OCI-LY1 (cell line): ENCODE measurements around the gene C1orf159.
"Not testable (repeated sequence)": the region's sequence is repeated elsewhere in the genome, so short reads cannot be mapped to it uniquely, and the experiment has no call there.

Experiments used
- H2AFZ ChIP-seq: fragments of 200-600 bp; sonication (generic), shearing (Covaris generic); 2 replicates; pipeline ENCODE4 v1.6.0; 2014; ENCODE audit warnings: antibody characterized with exemption, mild to moderate bottlenecking, low read length
- H3F3A ChIP-seq: fragments of 200-600 bp; sonication (generic), shearing (Covaris generic); 2 replicates; pipeline ENCODE4 v1.6.0; 2014; ENCODE audit warnings: mild to moderate bottlenecking, antibody characterized with exemption, low read length, moderate library complexity; ENCODE audit not compliant: insufficient read depth
- H3K27ac ChIP-seq: fragments of 200-600 bp; sonication (generic); 2 replicates; pipeline ENCODE4 v1.5.1; 2014; ENCODE audit warnings: low read length, mixed run types, mild to moderate bottlenecking, low read depth; ENCODE audit not compliant: poor library complexity, severe bottlenecking
- H3K27me3 ChIP-seq: fragments of 200-600 bp; sonication (generic); 2 replicates; pipeline ENCODE4 v1.6.0; 2014; ENCODE audit warnings: antibody characterized with exemption, mild to moderate bottlenecking, low read length, moderate library complexity; ENCODE audit not compliant: insufficient read depth
- H3K36me3 ChIP-seq: fragments of 200-600 bp; sonication (generic); 2 replicates; pipeline ENCODE4 v1.6.1; 2014; ENCODE audit warnings: mild to moderate bottlenecking, antibody characterized with exemption, low read length, moderate library complexity, mixed read lengths; ENCODE audit not compliant: insufficient read depth
- H3K4me1 ChIP-seq: fragments of 200-600 bp; sonication (generic); 2 replicates; pipeline ENCODE4 v1.5.1; 2014; ENCODE audit warnings: mild to moderate bottlenecking, low read length, moderate library complexity; ENCODE audit not compliant: insufficient read depth, severe bottlenecking
- H3K4me2 ChIP-seq: fragments of 200-600 bp; sonication (generic), shearing (Covaris generic); 2 replicates; pipeline ENCODE4 v1.6.1; 2014; ENCODE audit warnings: low read length
- H3K4me3 ChIP-seq: fragments of 200-600 bp; sonication (generic); 2 replicates; pipeline ENCODE4 v1.5.1; 2014; ENCODE audit warnings: low read length, low read depth, mild to moderate bottlenecking, mixed read lengths; ENCODE audit not compliant: poor library complexity, severe bottlenecking
- H3K79me2 ChIP-seq: fragments of 200-600 bp; shearing (Covaris generic); 2 replicates; pipeline ENCODE4 v1.6.1; 2016; ENCODE audit warnings: mixed run types, low read length, mixed read lengths; ENCODE audit not compliant: insufficient read depth
- H3K9ac ChIP-seq: fragments of 200-600 bp; sonication (generic), shearing (Covaris generic); 2 replicates; pipeline ENCODE4 v1.6.1; 2014; ENCODE audit warnings: mild to moderate bottlenecking, low read length, mixed read lengths
- H3K9me2 ChIP-seq: fragments of 200-600 bp; sonication (generic), shearing (Covaris generic); 2 replicates; pipeline ENCODE4 v1.6.1; 2014; ENCODE audit warnings: low read depth, mild to moderate bottlenecking, low read length, mixed read lengths
- H3K9me3 ChIP-seq: fragments of 200-600 bp; shearing (Covaris generic); 2 replicates; pipeline ENCODE4 v1.6.1; 2014; ENCODE audit warnings: low read length, mixed read lengths
- H4K20me1 ChIP-seq: fragments of 200-600 bp; sonication (generic), shearing (Covaris generic); 2 replicates; pipeline ENCODE4 v1.6.0; 2016; ENCODE audit warnings: mild to moderate bottlenecking, low read length; ENCODE audit not compliant: insufficient read depth
- CTCF ChIP-seq: fragments of 200-600 bp; sonication (generic), shearing (Covaris generic); IDR thresholded peaks from 2 replicates; pipeline ENCODE4 v1.5.1; 2017; ENCODE audit warnings: mild to moderate bottlenecking, antibody characterized with exemption, low read length, moderate library complexity, mixed read lengths
- EZH2 ChIP-seq: fragments of 200-600 bp; sonication (generic), shearing (Covaris generic); IDR thresholded peaks from 2 replicates; pipeline ENCODE4 v1.8.0; 2017; ENCODE audit warnings: borderline replicate concordance, mixed run types, mild to moderate bottlenecking, antibody characterized with exemption, low read length, moderate library complexity, mixed read lengths

C1orf159 gene

GRCh38 chr1:1106510-1107221 is 9.2 kb downstream of the C1orf159 start:
- Histone ChIP-seq H3K27me3 (no peaks in the 10 kb centered on the region), H3K4me3 (no peak overlapping the region), H3K9me2 (no peaks in the 10 kb centered on the region), H3K27ac (no peak overlapping the region), H3K36me3 (peaks cover 3% of the 10 kb centered on the region), H3K9ac (no peak overlapping the region), H3K79me2 (no peaks in the 10 kb centered on the region), H3F3A (no peaks in the 10 kb centered on the region), H3K9me3 (no peaks in the 10 kb centered on the region), H3K4me1 (no peaks in the 10 kb centered on the region), H4K20me1 (no peaks in the 10 kb centered on the region), H2AFZ (no peak overlapping the region), H3K4me2 (no peak overlapping the region)
- TF ChIP-seq CTCF, result no peak
- no peak for TF ChIP-seq EZH2

- H3K27ac ChIP-seq, H3K27me3 ChIP-seq, H3K4me2 ChIP-seq, H3K9me3 ChIP-seq, H4K20me1 ChIP-seq, H3K4me3 ChIP-seq, H3K79me2 ChIP-seq, H3K4me1 ChIP-seq, H3K9ac ChIP-seq, H3K36me3 ChIP-seq, H3F3A ChIP-seq, H2AFZ ChIP-seq, H3K9me2 ChIP-seq: not testable (repeated sequence)
Measured at GRCh38 chr1:1104152-1104551, 11.7 kb downstream of the C1orf159 start.

GRCh38 chr1:1101503-1101902 is 14.4 kb downstream of the C1orf159 start:
- peaks cover 4% of the 10 kb centered on the region for H3K9me3 ChIP-seq
- H3F3A ChIP-seq, result no peaks in the 10 kb centered on the region
- H3K4me2 ChIP-seq, result no peak overlapping the region
- no peak overlapping the region for H3K27ac ChIP-seq
- no peaks in the 10 kb centered on the region for H3K27me3 ChIP-seq
- no peaks in the 10 kb centered on the region for H3K9me2 ChIP-seq
- H3K4me1 ChIP-seq, result no peaks in the 10 kb centered on the region
- H2AFZ ChIP-seq, result no peak overlapping the region
- TF ChIP-seq CTCF (no peak), EZH2 (no peak)
- H4K20me1 ChIP-seq, result no peaks in the 10 kb centered on the region
- no peaks in the 10 kb centered on the region; the same call in 1 of the 2 replicates for H3K36me3 ChIP-seq
- H3K79me2 ChIP-seq, result no peaks in the 10 kb centered on the region
- H3K9ac ChIP-seq, result no peak overlapping the region
- H3K4me3 ChIP-seq, result no peak overlapping the region

GRCh38 chr1:1100296-1100695 is 15.6 kb downstream of the C1orf159 start:
- no peak overlapping the region for H3K4me2 ChIP-seq
- H4K20me1 ChIP-seq, result no peaks in the 10 kb centered on the region
- no peak overlapping the region for H3K27ac ChIP-seq
- no peaks in the 10 kb centered on the region for H3K27me3 ChIP-seq
- no peaks in the 10 kb centered on the region for H3K9me2 ChIP-seq
- no peaks in the 10 kb centered on the region for H3K79me2 ChIP-seq
- H3K4me1 ChIP-seq, result no peaks in the 10 kb centered on the region
- H3K9me3 ChIP-seq, result peaks cover 4% of the 10 kb centered on the region
- H2AFZ ChIP-seq, result no peak overlapping the region
- no peaks in the 10 kb centered on the region for H3F3A ChIP-seq
- TF ChIP-seq CTCF (no peak), EZH2 (no peak)
- no peak overlapping the region for H3K4me3 ChIP-seq
- no peaks in the 10 kb centered on the region; the same call in 1 of the 2 replicates for H3K36me3 ChIP-seq
- H3K9ac ChIP-seq, result no peak overlapping the region
